H1 (cell line): ENCODE results near the gene ADGRB3. TPM values are rescaled to one million over a fixed set of nuclear protein-coding genes. Genes with fewer than 3 reads are reported as not detected.

Experiments used
- CTCF ChIA-PET: fragments of 300-600 bp; sonication (Branson Sonifier 250); formaldehyde crosslinking; loops from one replicate; lab custom pipeline; 2021; ENCODE audit not compliant: partially characterized antibody; lab: Charles Lee
- POLR2A ChIA-PET: fragments of 300-600 bp; sonication (Branson Sonifier 250); formaldehyde crosslinking; loops from one replicate; lab custom pipeline; 2021; ENCODE audit warnings: inconsistent platforms; ENCODE audit not compliant: partially characterized antibody; lab: Charles Lee
- DNase-seq, 2 experiments: peaks; one replicate each; pipeline versions ENCODE4 v3.0.0 to v3.0.0-alpha.2; 2010 to 2022; ENCODE audit warnings: low spot score in 2 of 2, low read depth in 1 of 2, mixed read lengths in 1 of 2
- FAIRE-seq: peaks from 2 replicates; lab custom pipeline; 2011; peaks lifted over from hg19 to GRCh38; lab: Jason Lieb, UNC
- H2AFZ ChIP-seq: 2 replicates; pipeline ENCODE4 v1.8.1; 2012; ENCODE audit warnings: low read length, inconsistent platforms
- H2AK5ac ChIP-seq: 2 replicates; pipeline ENCODE4 v1.6.1; 2013; ENCODE audit warnings: low read depth, low read length
- H2BK120ac ChIP-seq: replicated peaks from 2 replicates; pipeline ENCODE3; 2013; ENCODE audit warnings: low read depth, low read length, inconsistent platforms
- H2BK12ac ChIP-seq: 2 replicates; pipeline ENCODE4 v1.6.1; 2013; ENCODE audit warnings: low read depth, low read length
- H2BK15ac ChIP-seq: 2 replicates; pipeline ENCODE4 v1.6.1; 2013; ENCODE audit warnings: low read length
- H2BK20ac ChIP-seq: 2 replicates; pipeline ENCODE4 v1.6.1; 2013; ENCODE audit warnings: low read length
- H2BK5ac ChIP-seq: 2 replicates; pipeline ENCODE4 v1.6.1; 2013; ENCODE audit warnings: low read depth, low read length
- H3K14ac ChIP-seq: 2 replicates; pipeline ENCODE4 v1.6.1; 2013; ENCODE audit warnings: inconsistent platforms; ENCODE audit not compliant: insufficient read length
- H3K18ac ChIP-seq: 2 replicates; pipeline ENCODE4 v1.6.1; 2013; ENCODE audit warnings: low read length; ENCODE audit errors: extremely low read depth
- H3K23ac ChIP-seq: 2 replicates; pipeline ENCODE4 v1.6.1; 2013; ENCODE audit warnings: inconsistent platforms; ENCODE audit not compliant: insufficient read length
- H3K23me2 ChIP-seq: 2 replicates; pipeline ENCODE4 v1.6.1; 2013; ENCODE audit warnings: low read depth, low read length
- H3K27ac ChIP-seq: 2 replicates; pipeline ENCODE4 v1.6.1; 2011; ENCODE audit warnings: low read depth, low read length, inconsistent platforms
- H3K27me3 ChIP-seq, 4 experiments: replicated peaks in 1 of 4; 1 replicate in 1 of 4; 2 replicates in 3 of 4; pipeline versions ENCODE4 v1.6.1 to v1.8.1; 2011 to 2013; ENCODE audit warnings: low read length in 3 of 4, mild to moderate bottlenecking in 3 of 4, inconsistent platforms in 2 of 4, mixed read lengths in 2 of 4, moderate library complexity in 1 of 4; ENCODE audit not compliant: control insufficient read depth in 3 of 4, insufficient read depth in 3 of 4; ENCODE audit errors: extremely low read depth in 1 of 4
- H3K36me3 ChIP-seq, 4 experiments: 2 replicates each; pipeline versions ENCODE4 v1.6.1 to v1.8.1; 2011 to 2013; ENCODE audit warnings: mild to moderate bottlenecking in 4 of 4, low read length in 3 of 4, moderate library complexity in 2 of 4, control low read depth in 1 of 4, inconsistent platforms in 1 of 4; ENCODE audit not compliant: insufficient read depth in 4 of 4, control insufficient read depth in 2 of 4
- H3K4ac ChIP-seq: replicated peaks from 2 replicates; pipeline ENCODE3; 2013; ENCODE audit warnings: low read length, low read depth, mixed read lengths, inconsistent platforms; ENCODE audit not compliant: insufficient read length
- H3K4me1 ChIP-seq, 4 experiments: replicated peaks in 1 of 4; 1 replicate in 1 of 4; 2 replicates in 3 of 4; pipeline versions ENCODE4 v1.6.1 to v1.8.1; 2011 to 2013; ENCODE audit warnings: low read length in 3 of 4, inconsistent platforms in 2 of 4, mixed read lengths in 1 of 4; ENCODE audit not compliant: insufficient read depth in 4 of 4, control insufficient read depth in 3 of 4
- H3K4me2 ChIP-seq, 2 experiments: 2 replicates each; pipeline versions ENCODE4 v1.6.1 to v1.8.1; 2011 to 2013; ENCODE audit warnings: low read depth in 2 of 2, low read length in 2 of 2, control low read depth in 1 of 2, inconsistent platforms in 1 of 2, mild to moderate bottlenecking in 1 of 2; ENCODE audit not compliant: insufficient read depth in 1 of 2
- H3K4me3 ChIP-seq, 4 experiments: fragments of 200-600, 300-600 bp in 1 of 4; sonication (generic), shearing (Covaris generic), sonication (Bioruptor Twin) in 1 of 4; 2 replicates each; pipeline versions ENCODE4 v1.5.1 to v1.8.1; 2011 to 2016; ENCODE audit warnings: low read length in 4 of 4, low read depth in 3 of 4, control low read depth in 2 of 4, inconsistent platforms in 2 of 4, mild to moderate bottlenecking in 2 of 4, mixed read lengths in 1 of 4, moderate library complexity in 1 of 4; ENCODE audit not compliant: insufficient read depth in 2 of 4; ENCODE audit errors: extremely low read depth in 1 of 4
- H3K56ac ChIP-seq: replicated peaks from 2 replicates; pipeline ENCODE3; 2013; ENCODE audit warnings: low read depth, mild to moderate bottlenecking, mixed read lengths, low read length, inconsistent platforms; ENCODE audit not compliant: insufficient read length
- H3K79me1 ChIP-seq: 2 replicates; pipeline ENCODE4 v1.6.1; 2013; ENCODE audit warnings: low read depth, low read length, control low read depth
- H3K79me2 ChIP-seq, 2 experiments: 2 replicates each; pipeline versions ENCODE4 v1.6.1 to v1.8.1; 2012 to 2013; ENCODE audit warnings: low read length in 2 of 2, mild to moderate bottlenecking in 2 of 2, inconsistent platforms in 1 of 2; ENCODE audit not compliant: insufficient read depth in 2 of 2, control insufficient read depth in 1 of 2
- H3K9ac ChIP-seq, 4 experiments: replicated peaks in 1 of 4; 1 replicate in 1 of 4; 2 replicates in 3 of 4; pipeline versions ENCODE4 v1.6.1 to v1.8.1; 2011 to 2013; ENCODE audit warnings: low read depth in 3 of 4, low read length in 3 of 4, control low read depth in 2 of 4, mild to moderate bottlenecking in 2 of 4, moderate library complexity in 2 of 4, inconsistent platforms in 1 of 4; ENCODE audit errors: extremely low read depth in 1 of 4
- H3K9me3 ChIP-seq, 2 experiments: 2 replicates each; pipeline versions ENCODE4 v1.6.1 to v1.8.1; 2012 to 2013; ENCODE audit warnings: mild to moderate bottlenecking in 2 of 2, moderate library complexity in 2 of 2, control low read depth in 1 of 2, inconsistent platforms in 1 of 2, low read depth in 1 of 2, low read length in 1 of 2, mixed read lengths in 1 of 2; ENCODE audit not compliant: insufficient read depth in 2 of 2
- H4K20me1 ChIP-seq, 2 experiments: replicated peaks in 1 of 2; 2 replicates each; pipeline versions ENCODE3 to v1.8.1; 2011 to 2013; ENCODE audit warnings: inconsistent platforms in 2 of 2, low read length in 2 of 2, mild to moderate bottlenecking in 1 of 2; ENCODE audit not compliant: insufficient read depth in 2 of 2, control insufficient read depth in 1 of 2
- H4K5ac ChIP-seq: 2 replicates; pipeline ENCODE4 v1.6.1; 2013; ENCODE audit warnings: low read length, low read depth, mixed read lengths, inconsistent platforms; ENCODE audit not compliant: insufficient read length
- H4K8ac ChIP-seq: 2 replicates; pipeline ENCODE4 v1.8.0; 2013; ENCODE audit warnings: mild to moderate bottlenecking, moderate library complexity, low read length, inconsistent platforms; ENCODE audit not compliant: insufficient read depth; ENCODE audit errors: extremely low read depth
- H4K91ac ChIP-seq: replicated peaks from 2 replicates; pipeline ENCODE3; 2013; ENCODE audit warnings: low read length, mixed read lengths, inconsistent platforms; ENCODE audit not compliant: insufficient read length
- ASH2L ChIP-seq: fragments of 200-600, 300-600 bp; sonication (generic); IDR thresholded peaks from one replicate; pipeline ENCODE4 v1.7.1; 2017; ENCODE audit warnings: low read length
- GTF2F1 ChIP-seq: IDR thresholded peaks from 2 replicates; pipeline ENCODE4 v1.6.1; 2012; ENCODE audit warnings: low read depth, low read length, improper control_type of control experiment, borderline replicate concordance
- HDAC2 ChIP-seq, 2 experiments: fragments of 300-600 bp in 1 of 2; sonication (generic) in 1 of 2; IDR thresholded peaks; 2 replicates each; pipeline ENCODE4 v1.6.1; 2011 to 2012; ENCODE audit warnings: low read depth in 2 of 2, low read length in 2 of 2, mild to moderate bottlenecking in 2 of 2, moderate library complexity in 2 of 2, borderline replicate concordance in 1 of 2, inconsistent platforms in 1 of 2
- KDM5A ChIP-seq: fragments of 200-600 bp; IDR thresholded peaks from 2 replicates; pipeline ENCODE4 v1.7.1; 2012; ENCODE audit warnings: mild to moderate bottlenecking, low read length, inconsistent platforms, mixed read lengths
- NANOG ChIP-seq: IDR thresholded peaks from 2 replicates; pipeline ENCODE4 v1.6.1; 2011; ENCODE audit warnings: low read length, low read depth, mild to moderate bottlenecking, inconsistent platforms; ENCODE audit not compliant: insufficient read depth, poor library complexity, severe bottlenecking
- RNF2 ChIP-seq: fragments of 200-900, 300-1000 bp; sonication (generic); IDR thresholded peaks from 2 replicates; pipeline ENCODE4 v1.7.1; 2016; ENCODE audit warnings: borderline replicate concordance, low read depth, mild to moderate bottlenecking, antibody characterized with exemption, low read length; ENCODE audit not compliant: poor library complexity, severe bottlenecking; ENCODE audit errors: missing control alignments
- RXRA ChIP-seq: IDR thresholded peaks from 2 replicates; pipeline ENCODE4 v1.6.1; 2011; ENCODE audit warnings: low read depth, mild to moderate bottlenecking, low read length, moderate library complexity; ENCODE audit not compliant: insufficient read depth
- TAF7 ChIP-seq: optimal IDR thresholded peaks from 2 replicates; pipeline ENCODE3; 2011; ENCODE audit warnings: low read depth, mild to moderate bottlenecking, inconsistent platforms, low read length, moderate library complexity, borderline replicate concordance
- YY1 ChIP-seq: IDR thresholded peaks from 2 replicates; pipeline ENCODE4 v1.6.1; 2011; ENCODE audit warnings: low read depth, mild to moderate bottlenecking, low read length
- polyA plus RNA-seq, 7 experiments: library from polyadenylated mRNA; depleted of rRNA in 3 of 7; stranded (reverse) in 5 of 7; unstranded in 2 of 7; fragments of >200 nt in 5 of 7; fragments of 200-250 nt in 2 of 7; gene quantifications; 1 replicate in 5 of 7; 2 replicates in 1 of 7; 4 replicates in 1 of 7; pipeline versions ENCODE4 v1.2.1 to v1.2.3, GENCODE V29; 2011 to 2013; ENCODE audit warnings: missing spikeins in 2 of 7, mixed read lengths in 2 of 7
- total RNA-seq: library from RNA; stranded (reverse); fragmentation: NEBNext Ultra II Directional; extraction: Animal tissue kit (Norgen Biotek cat#: 25700); gene quantifications from 2 replicates; pipeline ENCODE4 v1.2.1, GENCODE V29; 2021
- TF ChIP-seq, protein P1 (sequence below): IDR thresholded peaks from 2 replicates; pipeline ENCODE4 v1.6.1; 2011; ENCODE audit warnings: low read depth, mild to moderate bottlenecking, low read length; ENCODE audit not compliant: insufficient read depth

The ADGRB3 gene
- total and polyA plus RNA-seq, 2 of the 8 experiments (the other 6 are each of a cell fraction or from before 2014, with no cell fraction given): 0.35 to 1.2 TPM

DNA sequence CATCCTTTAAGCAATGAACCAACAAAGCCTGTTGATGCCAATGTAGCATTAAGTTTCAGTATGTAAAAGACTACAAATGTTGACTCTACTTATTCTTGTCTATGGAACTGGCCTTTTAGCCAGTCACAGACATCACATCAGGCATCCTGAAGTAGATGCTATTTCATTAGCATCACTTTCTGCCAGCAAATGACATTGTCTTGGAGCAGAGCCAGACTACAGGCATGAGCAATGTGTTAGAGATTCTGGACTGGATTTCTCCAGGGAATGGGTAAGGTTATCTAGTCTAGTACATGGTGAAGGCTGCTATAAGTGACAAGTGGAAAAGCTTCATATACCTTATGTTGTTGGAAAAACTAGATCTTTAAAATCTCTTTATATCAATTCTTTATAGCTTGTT is 142.9 kb downstream of the ADGRB3 start:
- Histone ChIP-seq H3K23ac (no peak overlapping the region), H3K27ac (no peak overlapping the region), H2AFZ (no peak overlapping the region), H3K27me3 (no peaks in the 10 kb centered on the region), H4K20me1 (no peaks in the 10 kb centered on the region), H3K18ac (no peak overlapping the region), H3K4ac (no peak overlapping the region), H3K4me2 (no peak overlapping the region), H2BK12ac (no peak overlapping the region), H3K9ac (no peak overlapping the region), H3K36me3 (no peaks in the 10 kb centered on the region), H4K8ac (no peak overlapping the region), H3K4me1 (no peaks in the 10 kb centered on the region), H3K9me3 (no peaks in the 10 kb centered on the region), H4K5ac (no peak overlapping the region), H2BK120ac (no peak overlapping the region), H3K4me3 (no peak overlapping the region), H3K14ac (no peak overlapping the region), H2AK5ac (no peak overlapping the region), H2BK20ac (no peak overlapping the region), H3K79me2 (no peaks in the 10 kb centered on the region), H3K79me1 (no peaks in the 10 kb centered on the region)
- POLR2A ChIA-PET: interaction anchor here (1.8 kb wide), 1 partner anchor 143 kb away, joined by 5 read pairs; the partner anchor contains the start of gene ADGRB3
- FAIRE-seq (no peak), DNase-seq (no peak)
- TF ChIP-seq ASH2L (no peak), GTF2F1 (no peak), KDM5A (no peak), RXRA (no peak), NANOG (no peak), YY1 (no peak), TAF7 (no peak), RNF2 (no peak), HDAC2 (IDR thresholded peaks at IDR 0.05; ENCODE audit: borderline replicate concordance in 1 of 2, low read depth in 2 of 2, low read length in 2 of 2) (no peak)
- TF ChIP-seq, protein P1, sequence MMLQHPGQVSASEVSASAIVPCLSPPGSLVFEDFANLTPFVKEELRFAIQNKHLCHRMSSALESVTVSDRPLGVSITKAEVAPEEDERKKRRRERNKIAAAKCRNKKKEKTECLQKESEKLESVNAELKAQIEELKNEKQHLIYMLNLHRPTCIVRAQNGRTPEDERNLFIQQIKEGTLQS: no peak
- TF ChIP-seq, all 59 proteins: peak for 0
- Histone ChIP-seq H2BK15ac (no peak overlapping the region), H2BK5ac (no peak overlapping the region), H3K23me2 (no peaks in the 10 kb centered on the region), H4K91ac (no peak overlapping the region), H3K56ac (no peak overlapping the region)
- CTCF ChIA-PET: interaction anchor here (0.6 to 6.6 kb wide), 12 partner anchors 16 to 433 kb away, joined by 3 to 119 read pairs (median 4); partner anchors contain the start of gene ADGRB3
